DMS153 treated with DMSO at 0.1 percent for 48 hours (cell line): Measurements from ENCODE around the gene TMEM179B.
A peak's percentile ranks its signal among the peaks of the same experiment; 100 is the strongest.
"Not testable (repeated sequence)": the region's sequence is repeated elsewhere in the genome, so short reads cannot be mapped to it uniquely, and the experiment has no call there.

Experiments
- DNase-seq: peaks from one replicate; lab custom pipeline; 2025; ENCODE audit not compliant: unreplicated experiment; lab: John Stamatoyannopoulos, UW

The TMEM179B gene

GRCh38 chr11:62788991-62789390, 1.8 kb downstream of the TMEM179B start:
- no peak for DNase-seq

- no peak for DNase-seq
Observed at GRCh38 chr11:62789576-62789975, 2.4 kb downstream of the TMEM179B start.

DNA sequence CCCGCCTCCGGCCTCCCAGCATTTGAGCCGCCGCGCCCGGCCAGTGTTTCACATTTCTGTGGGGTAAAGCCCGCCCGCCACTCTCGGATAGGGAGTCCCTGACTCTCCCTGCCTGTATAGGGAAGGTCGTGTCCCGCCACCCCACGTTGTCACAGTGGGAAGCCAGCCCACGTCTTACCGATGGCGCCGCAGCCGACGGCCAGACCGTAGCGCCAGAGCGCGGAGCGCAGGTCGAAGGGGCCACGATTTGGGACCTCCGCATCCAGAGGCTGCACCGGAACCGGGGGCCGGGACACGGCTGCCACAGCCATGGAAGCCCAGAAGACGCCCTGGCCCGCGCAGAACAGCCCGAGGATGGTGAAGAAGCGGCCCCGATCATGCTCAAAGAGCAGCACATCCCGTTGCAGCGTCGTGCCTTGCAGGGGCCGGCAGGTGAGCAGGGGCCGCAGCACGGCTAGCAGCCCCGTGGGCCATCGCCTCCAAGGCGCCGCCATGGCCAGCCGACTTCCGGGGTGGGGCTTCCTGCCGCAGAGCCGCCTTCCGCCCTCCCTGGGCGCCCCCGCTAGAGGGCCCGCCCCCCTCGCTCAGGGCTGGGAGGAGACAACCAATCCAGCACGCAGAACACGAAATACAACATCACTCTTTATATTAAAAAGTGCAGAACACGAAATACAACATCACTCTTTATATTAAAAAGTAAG, 4.4 kb downstream of the TMEM179B start, which contains the start of gene TMEM223:
TSS of gene TMEM223 (minus strand) at position 506 of the 701 bp plus-strand sequence. CDS start at position 494, 12 bp downstream.
- peak; percentile 43 for DNase-seq

DNA sequence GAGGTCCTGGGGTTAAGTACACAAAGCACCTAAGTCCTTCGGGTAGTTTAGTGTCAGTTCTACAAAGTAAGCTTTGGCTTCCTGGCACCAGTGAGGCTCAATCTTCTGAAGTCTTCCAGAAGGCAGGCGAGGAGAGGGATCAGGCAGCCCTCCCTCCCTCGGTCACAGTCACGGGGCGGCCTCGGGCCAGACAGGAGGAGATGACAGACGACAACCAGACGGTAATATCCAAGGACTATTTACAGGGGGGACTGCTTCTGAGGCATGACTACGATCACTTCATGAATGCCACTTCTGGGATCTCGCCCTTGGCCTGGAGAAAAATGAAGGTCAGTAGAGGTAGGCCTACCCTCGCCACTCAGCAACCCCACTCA, 5.0 kb downstream of the TMEM179B start:
- DNase-seq: no peak

GRCh38 chr11:62794201-62794775, 7.1 kb downstream of the TMEM179B start:
- DNase-seq: no peak

DNA sequence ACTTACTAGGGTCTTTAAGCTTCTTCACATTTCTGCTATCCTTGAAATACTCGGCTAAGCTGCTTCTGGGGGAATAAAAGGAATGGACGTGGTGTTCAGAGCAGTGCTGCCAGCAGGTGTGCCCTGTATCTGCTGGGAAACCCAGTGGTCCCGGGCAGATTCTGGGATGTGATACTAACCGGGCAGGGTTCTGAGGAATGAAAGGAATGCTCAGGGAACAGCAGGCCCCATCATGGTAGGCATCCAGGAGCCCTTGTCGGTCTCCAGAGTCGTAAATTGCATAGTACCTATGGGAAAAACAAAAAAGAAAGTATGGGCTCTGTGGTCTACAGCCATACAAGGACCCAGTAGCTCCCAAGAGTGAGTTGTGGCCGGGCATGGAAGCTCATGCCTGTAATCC, 9.1 kb downstream of the TMEM179B start:
- DNase-seq: no peak

DNA sequence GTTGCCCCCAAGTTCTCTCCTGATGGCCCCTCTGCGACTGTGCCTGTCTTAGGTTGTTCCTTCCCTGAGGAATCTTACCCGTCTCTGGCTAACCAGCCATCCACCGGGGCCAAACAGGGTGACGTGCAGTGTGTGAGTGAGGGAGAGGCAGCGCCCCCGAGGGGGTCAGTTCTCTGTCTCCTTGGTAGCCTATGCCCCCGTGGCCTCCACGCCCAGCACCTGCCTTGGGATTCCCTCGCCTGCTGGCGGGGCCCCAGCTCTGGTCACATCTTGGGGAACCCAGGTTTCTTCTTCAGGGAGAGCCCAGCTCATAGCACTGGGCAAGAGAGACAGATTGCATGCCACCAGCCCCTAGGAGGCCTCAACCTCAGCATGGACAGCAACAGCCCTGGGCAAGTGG, 12.3 kb downstream of the TMEM179B start:
- no peak for DNase-seq

DNA sequence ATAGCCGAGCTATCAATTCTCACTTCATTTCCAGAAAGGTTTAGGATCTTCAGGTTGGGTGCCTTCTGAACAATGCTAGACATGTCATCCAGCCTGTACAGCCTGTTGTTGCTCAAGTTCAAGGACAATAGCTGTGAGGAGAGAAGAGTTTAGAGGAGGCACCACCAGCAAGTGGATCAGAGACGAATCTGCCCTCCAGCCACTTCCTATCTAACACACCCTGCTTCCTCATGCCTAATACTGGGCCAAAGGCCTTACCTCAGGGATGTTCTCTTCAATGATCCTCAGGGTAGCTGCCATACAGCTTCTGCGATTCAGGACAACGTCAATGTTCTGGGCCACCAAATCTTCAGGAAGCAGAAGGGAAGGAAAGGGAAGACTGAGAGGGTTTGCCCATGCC, 13.9 kb downstream of the TMEM179B start:
- no peak for DNase-seq

- no peak for DNase-seq
Observed at GRCh38 chr11:62804310-62805075, 17.3 kb downstream of the TMEM179B start.

DNA sequence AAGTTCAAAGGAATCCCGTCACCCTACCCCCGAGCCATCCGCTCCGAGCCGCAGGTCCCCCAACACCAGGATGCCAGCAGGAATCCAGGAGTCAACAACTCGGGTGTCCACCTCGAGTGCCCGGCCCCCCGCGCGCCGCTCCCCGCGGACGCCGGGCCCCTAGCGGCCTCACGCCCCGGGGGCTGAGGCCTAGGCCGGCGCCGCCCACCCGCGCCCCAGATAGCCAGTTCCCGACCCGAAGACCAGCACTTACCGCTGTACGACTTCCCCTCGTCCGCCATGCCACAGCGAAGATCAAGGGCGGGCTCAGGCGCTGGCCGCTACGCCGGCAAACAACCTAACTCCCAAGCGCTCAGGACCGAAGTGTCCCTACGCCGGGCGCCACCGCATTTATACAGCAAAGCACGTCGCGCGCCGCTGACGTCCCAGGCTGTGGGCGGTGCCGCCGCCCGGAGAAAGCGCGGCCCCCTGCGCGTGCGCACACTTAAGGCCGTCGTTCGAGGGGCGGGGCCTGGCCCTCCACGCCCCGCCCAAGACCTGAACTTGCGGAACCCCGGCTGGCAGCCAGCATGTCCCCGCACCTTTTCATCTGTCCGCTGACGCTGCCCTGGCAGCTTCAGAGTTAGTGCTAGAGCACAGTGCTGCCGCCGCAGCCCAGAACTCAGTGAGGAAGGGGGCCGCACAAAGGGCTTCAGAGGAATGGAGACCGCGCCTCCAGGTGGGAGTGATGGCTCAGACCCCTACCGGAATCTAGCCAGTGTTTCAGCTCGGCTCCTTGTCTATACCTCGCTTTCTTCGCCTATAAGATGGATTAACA, 18.1 kb downstream of the TMEM179B start, which contains the start of gene NXF1:
TSS of gene NXF1 (minus strand) at position 365 of the 817 bp plus-strand sequence. CDS start at position 281, 84 bp downstream.
- peak; percentile 96 for DNase-seq

DNA sequence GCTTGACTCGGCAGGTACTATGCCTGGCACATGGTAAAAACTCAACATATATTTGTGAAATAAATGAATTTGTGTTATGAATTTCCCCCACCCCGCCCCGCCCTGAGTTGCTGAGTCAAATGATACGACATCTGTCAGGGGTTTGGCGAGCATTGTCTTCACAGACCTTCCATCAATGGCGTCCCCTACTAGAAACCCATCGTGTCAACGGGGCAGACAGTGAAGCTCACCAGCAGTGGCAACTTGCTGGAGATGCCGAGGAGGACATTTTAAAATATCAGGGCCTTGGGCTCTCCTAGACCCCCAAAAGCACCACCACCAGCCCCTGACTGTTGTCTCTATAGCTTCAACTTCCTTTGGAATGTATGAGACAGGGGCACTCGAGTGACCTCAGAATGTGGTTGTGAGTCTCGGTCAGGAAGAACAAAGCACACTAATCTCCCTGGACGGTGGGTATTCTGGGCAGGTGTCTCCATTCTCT, 18.8 kb downstream of the TMEM179B start:
- no peak for DNase-seq

- DNase-seq: no peak
Observed at GRCh38 chr11:62806611-62807121, 19.5 kb downstream of the TMEM179B start.

GRCh38 chr11:62810748-62811147, 23.5 kb downstream of the TMEM179B start:
- no peak for DNase-seq

- no peak for DNase-seq
Observed at GRCh38 chr11:62811659-62812058, 24.5 kb downstream of the TMEM179B start.

GRCh38 chr11:62816557-62816956, 29.4 kb downstream of the TMEM179B start:
- no peak for DNase-seq

DNA sequence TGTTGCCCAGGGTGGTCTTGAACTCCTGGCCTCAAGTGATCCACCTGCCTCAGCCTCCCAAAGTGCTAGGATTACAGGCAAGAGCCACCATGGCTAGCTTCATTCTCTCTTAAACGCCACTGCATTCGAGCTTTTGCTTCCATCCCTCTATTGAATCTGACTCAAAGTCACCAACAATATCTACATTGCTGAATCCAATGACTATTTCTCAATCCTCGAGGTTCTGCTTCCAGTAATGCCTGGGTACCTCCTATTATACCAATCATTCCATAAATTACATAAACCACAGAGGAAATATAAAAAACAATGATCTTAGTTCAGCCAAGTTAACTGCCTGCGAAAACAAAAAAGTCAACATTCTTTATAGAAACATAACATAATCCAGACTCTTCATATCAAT, 29.9 kb downstream of the TMEM179B start:
- no peak for DNase-seq

DNA sequence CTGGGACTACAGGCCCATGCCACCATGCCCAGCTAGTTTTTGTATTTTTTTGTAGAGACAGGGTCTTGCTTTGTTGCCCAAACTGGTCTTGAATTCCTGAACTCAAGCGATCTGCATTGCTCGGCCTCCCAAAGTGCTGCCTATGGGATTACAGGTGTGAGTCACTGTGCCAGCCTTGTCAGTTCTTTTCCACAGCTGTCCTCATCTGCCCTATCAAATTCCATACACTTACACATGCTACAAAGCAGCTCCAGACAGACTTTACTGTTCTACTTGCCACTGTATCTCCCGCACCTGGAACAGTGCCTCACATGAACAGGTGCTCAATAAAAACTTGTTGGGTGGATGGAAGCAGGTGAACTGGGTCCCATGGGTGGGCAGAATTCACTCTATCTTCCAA, 36.5 kb downstream of the TMEM179B start:
- no peak for DNase-seq

- not testable (repeated sequence) for DNase-seq
Observed at GRCh38 chr11:62828130-62828529, 40.9 kb downstream of the TMEM179B start.

DNA sequence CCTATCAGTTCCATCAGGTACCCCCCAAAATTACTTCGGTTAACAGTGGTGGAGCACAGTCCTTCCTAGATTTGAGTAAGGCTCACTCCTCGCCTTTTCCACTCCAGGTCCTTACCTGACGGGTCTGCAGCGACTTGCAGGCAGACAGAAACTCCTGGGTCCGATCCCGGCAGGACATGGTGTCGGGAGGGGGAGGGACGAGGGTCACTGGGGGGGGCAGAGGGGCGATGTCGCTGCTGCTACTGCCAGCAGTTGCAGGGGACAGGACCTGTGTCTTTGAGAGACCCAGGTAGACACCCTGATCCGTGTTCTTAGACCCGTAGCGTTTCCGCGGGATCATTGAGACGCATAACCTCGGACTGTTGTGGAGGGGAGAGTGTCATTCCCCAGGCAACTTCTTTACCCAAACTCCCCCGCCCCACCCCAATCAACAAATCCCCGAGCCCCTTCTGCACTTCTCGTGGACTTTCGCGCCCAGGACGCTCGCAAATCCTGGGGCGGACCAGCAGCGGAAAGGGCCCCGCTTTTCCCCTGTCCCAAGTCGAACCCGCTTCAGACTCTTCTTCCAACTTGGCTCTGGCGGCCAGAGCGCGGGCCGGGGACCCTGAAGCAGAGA, 43.8 kb downstream of the TMEM179B start:
- DNase-seq: no peak
